ENCODE data around the gene MTMR3. TPM values are rescaled to one million over a fixed set of nuclear protein-coding genes. Genes with fewer than 3 reads are reported as not detected.
"Not testable (repeated sequence)": the region's sequence is repeated elsewhere in the genome, so short reads cannot be mapped to it uniquely, and the experiment has no call there.

Gene MTMR3
- total and polyA plus RNA-seq, 5 experiments from 2014 or later: 13.4 to 68.7 (median 20.9) TPM

- H3K4me3 Mint-ChIP-seq: no peak overlapping the region
- H3K36me3 Mint-ChIP-seq: peaks cover 3 to 19% (median 8%) of the 10 kb centered on the region in 3 donors
- H3K9me3 Mint-ChIP-seq: no peaks in the 10 kb centered on the region
- peaks cover 10 to 59% (median 45%) of the 10 kb centered on the region in 4 donors for H3K4me1 Mint-ChIP-seq
- DNase-seq (no peak), ATAC-seq (no peak)
- H3K27me3 Mint-ChIP-seq: no peaks in the 10 kb centered on the region
- H3K27ac Mint-ChIP-seq: no peak overlapping the region
- POLR2A ChIA-PET: no interaction called here
Measured at GRCh38 chr22:29954203-29954855, 71.4 kb downstream of the MTMR3 start.

GRCh38 chr22:29956680-29957079 lies 73.7 kb downstream of the MTMR3 start:
- H3K4me3 Mint-ChIP-seq: no peak overlapping the region
- peaks cover 10 to 41% (median 32%) of the 10 kb centered on the region in 4 donors for H3K4me1 Mint-ChIP-seq
- no peak overlapping the region for H3K27ac Mint-ChIP-seq
- no peaks in the 10 kb centered on the region for H3K27me3 Mint-ChIP-seq
- DNase-seq (no peak), ATAC-seq (no peak)
- peaks cover 3 to 24% (median 8%) of the 10 kb centered on the region in 3 donors for H3K36me3 Mint-ChIP-seq
- POLR2A ChIA-PET: no interaction called here
- no peaks in the 10 kb centered on the region for H3K9me3 Mint-ChIP-seq

GRCh38 chr22:29958170-29958569 lies 75.2 kb downstream of the MTMR3 start:
- Mint-ChIP-seq H3K27ac (peak overlapping the region in 1 of 10 donors; percentile 63), H3K27me3 (no peaks in the 10 kb centered on the region), H3K4me3 (no peak overlapping the region), H3K4me1 (peaks cover 9 to 38% (median 19%) of the 10 kb centered on the region in 4 donors), H3K36me3 (peaks cover 3 to 33% (median 8%) of the 10 kb centered on the region in 3 donors), H3K9me3 (no peaks in the 10 kb centered on the region)
- ATAC-seq (no peak), DNase-seq (no peak)
- POLR2A ChIA-PET: no interaction called here

GRCh38 chr22:29964776-29965175 lies 81.8 kb downstream of the MTMR3 start:
- DNase-seq (no peak), ATAC-seq (no peak)
- no peak overlapping the region for H3K4me3 Mint-ChIP-seq
- peak overlapping the region in 3 of 10 donors; percentile 29 to 67 (median 38) for H3K27ac Mint-ChIP-seq
- H3K9me3 Mint-ChIP-seq: no peaks in the 10 kb centered on the region
- H3K27me3 Mint-ChIP-seq: no peaks in the 10 kb centered on the region
- peaks cover 0 to 32% (median 6%) of the 10 kb centered on the region in 3 donors for H3K36me3 Mint-ChIP-seq
- POLR2A ChIA-PET: interaction anchor here (0.9 kb wide), 1 partner anchor 15 kb away, joined by 9 read pairs; no protein-coding TSS in a partner anchor
- H3K4me1 Mint-ChIP-seq: peaks cover 17 to 33% (median 24%) of the 10 kb centered on the region in 4 donors

- DNase-seq: no peak
- H3K9me3 Mint-ChIP-seq: no peaks in the 10 kb centered on the region
- peaks cover 0 to 42% (median 8%) of the 10 kb centered on the region in 3 donors for H3K36me3 Mint-ChIP-seq
- no peak overlapping the region for H3K4me3 Mint-ChIP-seq
- POLR2A ChIA-PET: no interaction called here
- H3K27ac Mint-ChIP-seq: peak overlapping the region in 1 of 10 donors; percentile 9
- H3K27me3 Mint-ChIP-seq: no peaks in the 10 kb centered on the region
- ATAC-seq: no peak
- H3K4me1 Mint-ChIP-seq: peaks cover 20 to 27% (median 23%) of the 10 kb centered on the region in 4 donors
Measured at GRCh38 chr22:29967461-29967860, 84.5 kb downstream of the MTMR3 start.

- POLR2A ChIA-PET: no interaction called here
- no peak for DNase-seq
Measured at GRCh38 chr22:29971607-29972006, 88.6 kb downstream of the MTMR3 start.

GRCh38 chr22:29972121-29972520 lies 89.1 kb downstream of the MTMR3 start:
- POLR2A ChIA-PET: no interaction called here
- Mint-ChIP-seq H3K4me1 (peaks cover 4 to 16% (median 10%) of the 10 kb centered on the region in 4 donors), H3K4me3 (no peak overlapping the region), H3K27me3 (no peaks in the 10 kb centered on the region), H3K36me3 (peaks cover 0 to 51% (median 8%) of the 10 kb centered on the region in 3 donors), H3K27ac (peak overlapping the region in 1 of 10 donors; percentile 28), H3K9me3 (no peaks in the 10 kb centered on the region)
- DNase-seq (no peak), ATAC-seq (no peak)

More at GRCh38 chr22:29971607-29972006, 88.6 kb downstream of the MTMR3 start:
- H3K4me1 Mint-ChIP-seq: peaks cover 4 to 17% (median 11%) of the 10 kb centered on the region in 4 donors
- H3K4me3 Mint-ChIP-seq: no peak overlapping the region
- ATAC-seq: no peak
- H3K36me3 Mint-ChIP-seq: peaks cover 0 to 51% (median 8%) of the 10 kb centered on the region in 3 donors
- no peaks in the 10 kb centered on the region for H3K27me3 Mint-ChIP-seq
- no peaks in the 10 kb centered on the region for H3K9me3 Mint-ChIP-seq
- H3K27ac Mint-ChIP-seq: no peak overlapping the region

GRCh38 chr22:29973269-29973668 lies 90.3 kb downstream of the MTMR3 start:
- Mint-ChIP-seq H3K27ac (peak overlapping the region in 1 of 10 donors; percentile 28), H3K36me3 (peaks cover 0 to 58% (median 4%) of the 10 kb centered on the region in 3 donors), H3K9me3 (no peaks in the 10 kb centered on the region), H3K4me1 (peaks cover 0 to 12% (median 8%) of the 10 kb centered on the region in 4 donors), H3K4me3 (no peak overlapping the region), H3K27me3 (no peaks in the 10 kb centered on the region)
- no peak for DNase-seq
- ATAC-seq: no peak
- POLR2A ChIA-PET: no interaction called here

- H3K27ac Mint-ChIP-seq, H3K4me3 Mint-ChIP-seq, DNase-seq, POLR2A ChIA-PET, ATAC-seq, H3K9me3 Mint-ChIP-seq, H3K27me3 Mint-ChIP-seq: not testable (repeated sequence)
- Mint-ChIP-seq H3K36me3 (peaks cover 0 to 58% (median 4%) of the 10 kb centered on the region in 3 donors), H3K4me1 (peaks cover 0 to 11% (median 7%) of the 10 kb centered on the region in 4 donors)
Measured at GRCh38 chr22:29973680-29974079, 90.7 kb downstream of the MTMR3 start.

GRCh38 chr22:29975494-29975893 lies 92.5 kb downstream of the MTMR3 start:
- Mint-ChIP-seq H3K9me3 (no peaks in the 10 kb centered on the region), H3K36me3 (peaks cover 0 to 60% (median 4%) of the 10 kb centered on the region in 3 donors), H3K4me3 (no peak overlapping the region), H3K27ac (no peak overlapping the region), H3K4me1 (peaks cover 0 to 2% (median 0%) of the 10 kb centered on the region in 4 donors), H3K27me3 (no peaks in the 10 kb centered on the region)
- ATAC-seq (no peak), DNase-seq (no peak)
- POLR2A ChIA-PET: no interaction called here

- Mint-ChIP-seq H3K27me3 (no peaks in the 10 kb centered on the region), H3K9me3 (no peaks in the 10 kb centered on the region), H3K4me1 (peaks cover 0 to 2% (median 0%) of the 10 kb centered on the region in 4 donors), H3K36me3 (peaks cover 0 to 66% (median 4%) of the 10 kb centered on the region in 3 donors), H3K27ac (no peak overlapping the region), H3K4me3 (no peak overlapping the region)
- ATAC-seq (no peak), DNase-seq (no peak)
- POLR2A ChIA-PET: no interaction called here
Measured at GRCh38 chr22:29977107-29977506, 94.1 kb downstream of the MTMR3 start.

- Mint-ChIP-seq H3K27me3 (no peaks in the 10 kb centered on the region), H3K9me3 (no peaks in the 10 kb centered on the region), H3K27ac (peak overlapping the region in 1 of 10 donors; percentile 28), H3K36me3 (peaks cover 0 to 60% (median 6%) of the 10 kb centered on the region in 3 donors), H3K4me1 (peaks cover 0 to 3% (median 0%) of the 10 kb centered on the region in 4 donors), H3K4me3 (no peak overlapping the region)
- POLR2A ChIA-PET: no interaction called here
- no peak for ATAC-seq
- DNase-seq: no peak
Measured at GRCh38 chr22:29979777-29980321, 96.9 kb downstream of the MTMR3 start.

- peaks cover 0 to 75% (median 6%) of the 10 kb centered on the region in 3 donors for H3K36me3 Mint-ChIP-seq
Measured at GRCh38 chr22:29983296-29983917, 100.4 kb downstream of the MTMR3 start.

More at GRCh38 chr22:29983296-29983917, 100.4 kb downstream of the MTMR3 start:
- POLR2A ChIA-PET: no interaction called here
- peaks cover 0 to 5% (median 0%) of the 10 kb centered on the region in 4 donors for H3K4me1 Mint-ChIP-seq
- H3K27ac Mint-ChIP-seq: no peak overlapping the region
- H3K9me3 Mint-ChIP-seq: no peaks in the 10 kb centered on the region
- DNase-seq (no peak), ATAC-seq (no peak)
- H3K27me3 Mint-ChIP-seq: no peaks in the 10 kb centered on the region
- H3K4me3 Mint-ChIP-seq: no peak overlapping the region
